ENCODE results near the gene RALGAPB. TPM values are rescaled to one million over a fixed set of nuclear protein-coding genes. Genes with fewer than 3 reads are reported as not detected.
"Not testable (repeated sequence)": the region's sequence is repeated elsewhere in the genome, so short reads cannot be mapped to it uniquely, and the experiment has no call there.

RALGAPB gene
- total RNA-seq, 2 donors from 2014 or later: 45.6 to 50.6 TPM

DNA sequence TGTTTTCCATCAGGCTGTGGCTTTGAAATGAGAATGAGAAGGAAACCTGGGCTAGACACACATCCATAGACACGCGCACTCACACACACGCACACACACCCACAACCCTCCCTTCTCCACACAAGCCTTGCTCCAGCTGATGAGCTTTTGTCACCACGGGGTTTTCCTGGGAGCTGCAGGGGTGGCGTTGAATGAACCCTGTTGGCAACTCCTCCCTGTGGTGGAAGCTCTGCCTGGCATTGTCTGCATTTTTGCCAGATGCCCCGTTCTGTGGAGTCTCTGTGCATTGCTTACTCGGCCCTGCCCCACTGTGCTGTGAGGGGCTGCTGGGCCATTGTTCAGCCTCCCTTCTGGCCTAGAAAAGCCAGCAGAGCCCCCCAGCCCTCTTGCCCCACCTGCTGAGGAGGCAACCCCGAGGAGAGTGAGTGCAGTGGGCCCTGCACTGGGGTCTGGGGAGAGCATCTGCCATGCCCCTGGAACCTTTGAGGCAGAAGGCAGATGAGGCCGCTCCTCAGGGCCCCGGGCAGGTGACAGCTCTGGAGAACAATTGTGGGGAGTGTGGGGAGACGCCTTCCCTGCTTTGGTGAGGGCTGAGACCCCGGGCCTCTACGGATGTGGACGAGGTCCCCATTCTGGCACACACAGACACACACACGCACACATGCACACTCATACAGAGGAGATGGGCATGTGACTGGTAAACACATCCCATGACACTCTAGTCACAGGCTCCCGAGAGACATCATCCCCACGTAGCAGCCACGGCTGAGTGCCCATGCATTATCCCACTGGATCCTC is 118.2 kb downstream of the RALGAPB start:
- H3K36me3 ChIP-seq: no peaks in the 10 kb centered on the region
- intact Hi-C loops (cut with DNase I): no loop called here
- H3K9me3 ChIP-seq: no peaks in the 10 kb centered on the region
- no peaks in the 10 kb centered on the region for H3K4me1 ChIP-seq (replicated peaks)
- no peak overlapping the region for H3K4me3 ChIP-seq
- DNase-seq (ENCODE audit: low spot score): no peak
- no peaks in the 10 kb centered on the region for H3K27me3 ChIP-seq (replicated peaks; ENCODE audit: insufficient read depth)
- TF ChIP-seq, protein P1, sequence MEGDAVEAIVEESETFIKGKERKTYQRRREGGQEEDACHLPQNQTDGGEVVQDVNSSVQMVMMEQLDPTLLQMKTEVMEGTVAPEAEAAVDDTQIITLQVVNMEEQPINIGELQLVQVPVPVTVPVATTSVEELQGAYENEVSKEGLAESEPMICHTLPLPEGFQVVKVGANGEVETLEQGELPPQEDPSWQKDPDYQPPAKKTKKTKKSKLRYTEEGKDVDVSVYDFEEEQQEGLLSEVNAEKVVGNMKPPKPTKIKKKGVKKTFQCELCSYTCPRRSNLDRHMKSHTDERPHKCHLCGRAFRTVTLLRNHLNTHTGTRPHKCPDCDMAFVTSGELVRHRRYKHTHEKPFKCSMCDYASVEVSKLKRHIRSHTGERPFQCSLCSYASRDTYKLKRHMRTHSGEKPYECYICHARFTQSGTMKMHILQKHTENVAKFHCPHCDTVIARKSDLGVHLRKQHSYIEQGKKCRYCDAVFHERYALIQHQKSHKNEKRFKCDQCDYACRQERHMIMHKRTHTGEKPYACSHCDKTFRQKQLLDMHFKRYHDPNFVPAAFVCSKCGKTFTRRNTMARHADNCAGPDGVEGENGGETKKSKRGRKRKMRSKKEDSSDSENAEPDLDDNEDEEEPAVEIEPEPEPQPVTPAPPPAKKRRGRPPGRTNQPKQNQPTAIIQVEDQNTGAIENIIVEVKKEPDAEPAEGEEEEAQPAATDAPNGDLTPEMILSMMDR (IDR thresholded peaks at IDR 0.05): no peak
- no peak for TF ChIP-seq POLR2A (IDR thresholded peaks at IDR 0.05)
- TF ChIP-seq POLR2AphosphoS5 (IDR thresholded peaks at IDR 0.05): no peak
- 77% methylated on average over 18 of the region's 18 CpGs for WGBS
- no peak overlapping the region for H3K27ac ChIP-seq

DNA sequence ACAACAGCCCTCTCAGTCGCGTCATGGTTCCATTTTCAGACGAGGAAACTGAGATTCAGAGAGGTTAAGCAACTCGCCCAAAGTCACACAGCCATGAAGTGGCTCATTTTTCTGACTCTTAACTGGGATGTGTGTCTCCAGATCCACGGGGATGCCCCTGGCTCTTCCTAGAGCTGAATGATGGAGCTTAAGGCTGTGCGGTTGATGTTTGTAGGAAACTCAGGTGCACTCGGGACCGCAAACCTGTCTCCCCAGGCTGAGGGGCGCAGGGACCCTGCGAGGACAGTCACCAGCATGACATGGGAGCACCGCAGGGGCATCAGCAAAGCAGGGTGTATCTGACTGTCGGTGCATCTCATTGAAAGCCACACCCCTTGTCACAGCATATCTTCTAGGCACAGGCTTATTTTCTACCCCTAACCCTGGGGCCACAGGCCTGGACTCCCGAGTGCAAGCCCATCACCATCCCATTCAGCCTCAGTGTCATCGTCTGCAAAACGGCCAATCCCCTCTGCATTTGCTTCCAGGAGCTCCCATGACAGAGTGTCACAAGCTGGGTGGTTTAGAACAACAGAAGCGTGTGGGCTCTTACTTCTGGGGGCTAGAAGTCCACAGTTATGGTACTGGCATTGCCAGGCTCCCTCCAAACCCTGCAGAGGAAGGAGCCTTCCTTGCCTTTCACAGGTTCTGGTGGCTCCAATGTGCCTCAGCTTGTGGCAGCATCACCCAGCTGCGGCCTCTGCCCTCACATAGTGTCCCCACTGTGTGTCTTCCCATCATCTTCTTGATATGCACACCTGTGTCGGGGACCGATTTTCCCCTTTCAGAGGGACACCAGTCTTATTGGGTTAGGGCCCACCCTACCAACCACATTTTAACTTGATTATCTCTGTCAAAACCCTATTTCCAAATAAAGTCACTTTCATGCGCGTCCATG is 119.1 kb downstream of the RALGAPB start:
- H3K27ac ChIP-seq: no peak overlapping the region
- no peaks in the 10 kb centered on the region for H3K9me3 ChIP-seq
- no peaks in the 10 kb centered on the region for H3K4me1 ChIP-seq (replicated peaks)
- H3K4me3 ChIP-seq: no peak overlapping the region
- 89% methylated on average over 21 of the region's 21 CpGs for WGBS
- intact Hi-C loops (cut with DNase I): no loop called here
- no peaks in the 10 kb centered on the region for H3K36me3 ChIP-seq
- TF ChIP-seq POLR2AphosphoS5 (IDR thresholded peaks at IDR 0.05): no peak
- no peak for TF ChIP-seq POLR2A (IDR thresholded peaks at IDR 0.05)
- TF ChIP-seq, protein P1 (IDR thresholded peaks at IDR 0.05): no peak
- H3K27me3 ChIP-seq (replicated peaks; ENCODE audit: insufficient read depth): no peaks in the 10 kb centered on the region
- no peak for DNase-seq (ENCODE audit: low spot score)

DNA sequence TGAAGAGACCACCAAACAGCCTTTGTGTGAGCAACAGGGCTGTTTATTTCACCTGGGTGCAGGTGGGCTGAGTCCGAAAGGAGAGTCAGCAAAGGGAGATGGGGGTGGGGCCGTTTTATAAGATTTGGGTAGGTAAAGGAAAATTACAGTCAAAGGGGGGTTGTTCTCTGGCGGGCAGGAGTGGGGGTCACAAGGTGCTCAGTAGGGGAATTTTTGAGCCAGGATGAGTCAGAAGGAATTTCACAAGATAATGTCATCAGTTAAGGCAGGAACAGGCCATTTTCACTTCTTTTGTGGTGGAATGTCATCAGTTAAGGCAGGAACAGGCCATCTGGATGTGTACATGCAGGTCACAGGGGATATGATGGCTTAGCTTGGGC is 119.8 kb downstream of the RALGAPB start:
- H3K4me1 ChIP-seq (replicated peaks); H3K27me3 ChIP-seq (replicated peaks; ENCODE audit: insufficient read depth); H3K27ac ChIP-seq; DNase-seq (ENCODE audit: low spot score); H3K36me3 ChIP-seq; intact Hi-C loops (cut with DNase I); H3K9me3 ChIP-seq; H3K4me3 ChIP-seq: not testable (repeated sequence)
- WGBS: 80% methylated on average over 3 of the region's 3 CpGs

DNA sequence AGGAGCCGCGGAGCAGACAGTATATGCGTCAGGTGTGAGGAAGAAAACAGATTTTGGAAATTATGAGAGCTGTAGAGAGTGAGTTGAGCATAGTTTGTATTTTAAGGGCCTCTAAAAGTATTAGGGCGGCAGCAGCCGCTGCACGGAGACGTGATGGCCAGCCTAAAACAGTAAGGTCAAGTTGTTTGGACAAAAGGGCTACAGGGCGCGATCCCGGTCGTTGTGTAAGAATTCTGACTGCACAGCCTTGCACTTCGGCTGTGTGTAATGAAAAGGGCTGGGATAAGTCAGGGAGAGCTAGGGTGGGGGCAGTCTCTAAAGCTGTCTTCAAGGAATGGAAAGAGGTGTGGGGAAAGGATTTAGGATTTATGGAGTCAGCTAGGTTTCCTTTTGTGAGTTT is 121.6 kb downstream of the RALGAPB start:
- H3K4me1 ChIP-seq (replicated peaks); H3K36me3 ChIP-seq; DNase-seq (ENCODE audit: low spot score); H3K27me3 ChIP-seq (replicated peaks; ENCODE audit: insufficient read depth); H3K27ac ChIP-seq; H3K9me3 ChIP-seq; intact Hi-C loops (cut with DNase I); H3K4me3 ChIP-seq: not testable (repeated sequence)
- 83% methylated on average over 12 of the region's 12 CpGs for WGBS

DNA sequence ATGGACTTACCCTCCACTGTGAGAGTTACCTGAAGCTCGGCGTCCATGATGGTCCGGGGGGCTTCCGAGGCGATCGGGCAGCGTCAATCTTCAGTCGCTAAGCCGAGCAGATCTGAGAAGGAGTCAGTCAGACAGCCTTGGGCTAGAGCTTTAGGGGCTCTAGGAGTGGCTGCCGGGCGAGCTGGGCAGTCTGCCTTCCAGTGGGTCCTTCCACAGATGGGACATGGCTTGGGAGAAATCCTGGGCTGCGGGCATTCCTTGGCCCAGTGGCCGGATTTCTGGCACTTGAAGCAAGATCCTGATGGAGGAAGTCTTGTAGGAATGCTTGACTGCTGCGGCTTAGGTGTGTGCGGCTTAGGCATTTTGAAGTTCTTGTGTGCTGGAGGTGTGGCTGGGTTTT is 123.2 kb downstream of the RALGAPB start:
- H3K27ac ChIP-seq; H3K27me3 ChIP-seq (replicated peaks; ENCODE audit: insufficient read depth); H3K4me3 ChIP-seq; H3K36me3 ChIP-seq; intact Hi-C loops (cut with DNase I); DNase-seq (ENCODE audit: low spot score); H3K9me3 ChIP-seq; H3K4me1 ChIP-seq (replicated peaks): not testable (repeated sequence)
- WGBS: 96% methylated on average over 15 of the region's 15 CpGs

DNA sequence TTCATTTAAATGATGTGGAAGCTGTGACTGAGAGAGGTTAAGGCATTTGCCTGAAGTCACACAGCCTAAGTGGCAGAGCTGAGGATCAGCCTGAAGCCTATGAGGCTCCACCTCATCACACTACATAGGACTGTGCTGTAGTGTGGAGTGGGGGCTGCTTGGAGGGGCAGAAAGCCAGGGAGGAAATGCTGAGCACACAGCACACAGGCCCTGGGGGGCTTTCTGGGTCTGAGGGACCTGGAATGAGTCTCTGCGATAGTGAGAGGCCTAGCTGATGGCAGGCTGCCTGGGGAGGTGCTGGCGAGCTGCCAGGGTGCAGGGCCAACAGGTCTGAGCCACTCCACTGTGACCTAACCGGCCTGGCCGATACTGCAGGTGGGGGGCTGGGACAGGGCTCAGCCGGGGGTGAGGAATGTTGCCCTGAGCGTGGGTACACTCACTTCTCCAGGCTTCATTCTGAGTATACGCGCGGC is 126.8 kb downstream of the RALGAPB start:
- 22% methylated on average over 9 of the region's 9 CpGs for WGBS
- Histone ChIP-seq H3K27me3 (replicated peaks; ENCODE audit: insufficient read depth) (no peaks in the 10 kb centered on the region), H3K4me1 (replicated peaks) (no peaks in the 10 kb centered on the region), H3K27ac (no peak overlapping the region), H3K4me3 (no peak overlapping the region), H3K36me3 (no peaks in the 10 kb centered on the region), H3K9me3 (no peaks in the 10 kb centered on the region)
- TF ChIP-seq POLR2A (IDR thresholded peaks at IDR 0.05) (no peak), POLR2AphosphoS5 (IDR thresholded peaks at IDR 0.05) (peak; percentile 12)
- intact Hi-C loops (cut with DNase I): no loop called here
- peak; percentile 29 for DNase-seq (ENCODE audit: low spot score)
